ENCODE results near the gene IGSF6. TPM values are rescaled to one million over a fixed set of nuclear protein-coding genes. Genes with fewer than 3 reads are reported as not detected.

The IGSF6 gene
- total RNA-seq, 1 donor from 2014 or later, result not detected

GRCh38 chr16:21656795-21657768, 4.7 kb upstream of the IGSF6 start:
- H3K36me3 Mint-ChIP-seq, result peaks cover 14% of the 10 kb centered on the region
- H3K27ac Mint-ChIP-seq, result no peak overlapping the region
- no peaks in the 10 kb centered on the region for H3K27me3 Mint-ChIP-seq (ENCODE audit: low read depth)
- peaks cover 5% of the 10 kb centered on the region for H3K4me1 Mint-ChIP-seq
- peak; percentile 86 for TF ChIP-seq CTCF (IDR thresholded peaks at IDR 0.05; ENCODE audit: unreplicated experiment)
- no peaks in the 10 kb centered on the region for H3K9me3 Mint-ChIP-seq
- no peak overlapping the region for H3K4me3 Mint-ChIP-seq
- DNase-seq (ENCODE audit: low spot score in 2 of 2, unreplicated experiment in 2 of 2), result no peak

GRCh38 chr16:21654881-21655280, 2.5 kb upstream of the IGSF6 start:
- H3K36me3 Mint-ChIP-seq, result peaks cover 14% of the 10 kb centered on the region
- no peaks in the 10 kb centered on the region for H3K9me3 Mint-ChIP-seq
- TF ChIP-seq CTCF (IDR thresholded peaks at IDR 0.05; ENCODE audit: unreplicated experiment), result no peak
- no peak overlapping the region for H3K27ac Mint-ChIP-seq
- no peaks in the 10 kb centered on the region for H3K27me3 Mint-ChIP-seq (ENCODE audit: low read depth)
- peaks cover 5% of the 10 kb centered on the region for H3K4me1 Mint-ChIP-seq
- DNase-seq (ENCODE audit: low spot score in 2 of 2, unreplicated experiment in 2 of 2), result no peak
- H3K4me3 Mint-ChIP-seq, result no peak overlapping the region

- no peak for DNase-seq (ENCODE audit: low spot score in 2 of 2, unreplicated experiment in 2 of 2)
- no peak overlapping the region for H3K4me3 Mint-ChIP-seq
- no peaks in the 10 kb centered on the region for H3K27me3 Mint-ChIP-seq (ENCODE audit: low read depth)
- H3K4me1 Mint-ChIP-seq, result peaks cover 5% of the 10 kb centered on the region
- no peak for TF ChIP-seq CTCF (IDR thresholded peaks at IDR 0.05; ENCODE audit: unreplicated experiment)
- H3K36me3 Mint-ChIP-seq, result peaks cover 14% of the 10 kb centered on the region
- H3K27ac Mint-ChIP-seq, result no peak overlapping the region
- H3K9me3 Mint-ChIP-seq, result no peaks in the 10 kb centered on the region
Observed at GRCh38 chr16:21654466-21654865, 2.1 kb upstream of the IGSF6 start.

- H3K4me1 Mint-ChIP-seq, result peaks cover 5% of the 10 kb centered on the region
- H3K4me3 Mint-ChIP-seq, result no peak overlapping the region
- no peak for DNase-seq (ENCODE audit: low spot score in 2 of 2, unreplicated experiment in 2 of 2)
- no peak for TF ChIP-seq CTCF (IDR thresholded peaks at IDR 0.05; ENCODE audit: unreplicated experiment)
- peaks cover 14% of the 10 kb centered on the region for H3K36me3 Mint-ChIP-seq
- no peak overlapping the region for H3K27ac Mint-ChIP-seq
- H3K9me3 Mint-ChIP-seq, result no peaks in the 10 kb centered on the region
- no peaks in the 10 kb centered on the region for H3K27me3 Mint-ChIP-seq (ENCODE audit: low read depth)
Observed at GRCh38 chr16:21653571-21653970, 1.2 kb upstream of the IGSF6 start.

- peaks cover 4% of the 10 kb centered on the region for H3K4me1 Mint-ChIP-seq
- peaks cover 16% of the 10 kb centered on the region for H3K36me3 Mint-ChIP-seq
- H3K4me3 Mint-ChIP-seq, result no peak overlapping the region
- TF ChIP-seq CTCF (IDR thresholded peaks at IDR 0.05; ENCODE audit: unreplicated experiment), result no peak
- H3K27me3 Mint-ChIP-seq (ENCODE audit: low read depth), result no peaks in the 10 kb centered on the region
- DNase-seq (ENCODE audit: low spot score in 2 of 2, unreplicated experiment in 2 of 2), result no peak
- H3K9me3 Mint-ChIP-seq, result no peaks in the 10 kb centered on the region
- H3K27ac Mint-ChIP-seq, result no peak overlapping the region
Observed at GRCh38 chr16:21651515-21651914, 893 bp downstream of the IGSF6 start.

Measured in mesothelial cell of epicardium (in vitro differentiated cells).